SH-SY5Y (cell line): ENCODE results near the gene KCNJ12.

Experiments
- GATA2 ChIP-seq: IDR thresholded peaks from 2 replicates; pipeline ENCODE4 v1.6.1; 2011; ENCODE audit warnings: mild to moderate bottlenecking, low read depth, low read length
- GATA3 ChIP-seq: IDR thresholded peaks from 2 replicates; pipeline ENCODE4 v1.6.1; 2011; ENCODE audit warnings: low read depth, mild to moderate bottlenecking, low read length, moderate library complexity

The KCNJ12 gene

DNA sequence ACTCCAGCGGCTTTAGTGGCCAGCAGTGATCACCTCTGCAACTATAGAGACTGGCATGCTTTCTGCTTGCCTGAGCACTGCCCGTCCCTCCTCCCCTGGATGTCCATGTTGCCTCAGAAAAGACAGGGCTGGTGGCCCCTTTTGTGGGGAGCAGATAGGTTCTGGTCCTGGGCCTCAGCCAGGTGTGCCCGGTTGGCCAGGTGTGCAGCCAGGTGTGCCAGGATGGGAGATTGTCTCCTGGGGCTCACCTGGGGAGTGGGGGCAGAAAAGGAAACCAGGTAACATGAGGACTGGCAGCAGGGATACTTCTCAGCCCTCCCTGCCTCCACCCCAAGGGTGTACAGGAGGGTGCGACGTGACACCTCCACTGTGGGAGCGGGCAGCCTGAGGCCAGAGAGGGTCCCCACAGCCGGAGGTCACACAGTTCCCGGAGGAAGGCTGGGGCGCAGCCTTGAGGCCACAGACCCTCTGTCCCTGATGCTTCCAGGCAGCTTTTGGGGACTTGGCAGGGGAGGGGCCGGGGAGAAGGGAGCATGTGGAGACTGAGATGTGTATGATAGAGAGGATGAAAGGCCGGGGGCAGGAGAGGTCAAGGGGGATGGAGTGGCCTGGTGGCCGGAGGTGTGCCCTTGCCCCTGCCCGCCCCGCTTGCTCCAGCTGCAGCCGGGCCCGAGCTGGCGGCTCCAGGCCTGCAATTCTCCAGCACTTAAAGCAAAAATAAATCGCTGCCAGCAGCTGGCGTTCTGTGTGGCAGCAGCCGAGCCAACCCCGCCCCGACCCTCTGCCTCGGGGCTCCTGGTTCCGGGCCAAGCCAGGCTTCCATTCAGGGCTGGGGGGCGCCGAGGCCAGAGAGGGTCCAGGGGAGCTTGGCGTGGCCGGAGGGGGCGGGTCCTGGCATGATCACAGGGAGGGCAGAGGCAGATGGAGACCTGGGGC is 6.7 kb downstream of the KCNJ12 start:
- TF ChIP-seq GATA3 (no peak), GATA2 (no peak)

DNA sequence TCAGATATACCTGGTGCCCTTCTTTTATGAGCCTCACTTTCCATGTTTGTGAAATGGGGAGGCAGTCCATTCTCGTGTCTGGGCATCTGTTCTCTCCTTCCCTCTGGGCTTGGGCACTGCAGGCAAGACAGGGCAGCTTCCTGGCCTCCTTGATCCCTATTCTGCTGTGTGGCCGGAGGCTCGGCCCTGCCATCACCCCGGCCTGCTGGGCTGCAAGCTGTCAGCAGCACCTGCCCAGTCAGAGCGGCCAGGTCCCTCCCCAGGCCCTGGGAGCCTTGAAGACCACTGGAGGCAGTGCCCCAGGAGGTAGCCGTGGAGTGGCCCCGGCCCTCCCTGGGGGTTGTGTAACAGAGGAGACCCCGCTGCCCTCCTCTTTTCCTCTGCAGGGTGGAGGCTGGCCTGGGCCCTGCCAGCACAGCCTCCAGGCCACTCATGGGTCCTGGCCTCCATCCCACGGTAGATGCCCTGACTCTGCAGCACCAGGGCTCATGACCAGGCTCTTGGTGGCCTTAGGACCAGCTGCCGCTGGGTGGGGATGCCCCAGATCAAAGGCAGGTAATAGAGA is 9.2 kb downstream of the KCNJ12 start:
- TF ChIP-seq GATA3 (no peak), GATA2 (no peak)

DNA sequence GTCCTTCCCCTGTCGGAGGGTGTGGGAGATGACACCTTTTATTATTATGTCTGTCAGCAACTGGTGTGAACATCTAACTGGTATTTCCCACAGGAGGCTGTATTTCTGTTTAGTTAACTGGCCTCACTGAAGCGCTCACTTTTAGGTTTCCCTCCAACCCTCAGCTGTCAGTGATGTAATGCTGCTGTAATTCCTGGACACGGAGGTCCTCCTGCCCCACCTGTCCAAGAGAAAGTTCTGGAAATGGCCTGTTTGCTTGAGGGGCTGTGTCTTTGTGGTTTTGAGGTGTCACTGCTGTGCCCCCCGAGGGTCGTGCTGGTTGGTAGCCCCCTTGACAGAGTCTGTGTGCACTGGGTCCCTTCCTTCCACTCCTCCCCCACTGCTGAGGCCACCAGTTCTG is 11.5 kb downstream of the KCNJ12 start:
- no peak for TF ChIP-seq GATA2
- no peak for TF ChIP-seq GATA3

DNA sequence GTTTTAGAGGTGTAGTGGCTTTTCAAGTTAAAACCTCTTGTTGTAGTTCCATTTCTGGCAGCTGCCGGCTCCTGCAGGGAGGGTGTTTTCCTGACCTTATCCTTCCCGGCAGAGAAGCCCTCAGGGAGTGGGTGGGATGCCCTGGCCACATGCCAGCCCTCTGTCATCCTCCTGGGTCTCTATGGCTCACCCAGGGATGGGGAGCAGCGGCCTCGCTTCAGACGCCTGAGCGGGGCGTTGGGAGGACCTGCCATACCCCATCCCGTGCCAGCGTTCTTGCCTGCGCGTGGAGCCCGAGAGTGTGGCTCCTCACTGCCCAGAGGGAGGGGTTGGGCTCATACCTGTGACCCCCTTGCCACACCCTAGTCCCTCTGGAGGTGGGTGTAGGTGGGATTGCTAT is 11.9 kb downstream of the KCNJ12 start:
- no peak for TF ChIP-seq GATA3

DNA sequence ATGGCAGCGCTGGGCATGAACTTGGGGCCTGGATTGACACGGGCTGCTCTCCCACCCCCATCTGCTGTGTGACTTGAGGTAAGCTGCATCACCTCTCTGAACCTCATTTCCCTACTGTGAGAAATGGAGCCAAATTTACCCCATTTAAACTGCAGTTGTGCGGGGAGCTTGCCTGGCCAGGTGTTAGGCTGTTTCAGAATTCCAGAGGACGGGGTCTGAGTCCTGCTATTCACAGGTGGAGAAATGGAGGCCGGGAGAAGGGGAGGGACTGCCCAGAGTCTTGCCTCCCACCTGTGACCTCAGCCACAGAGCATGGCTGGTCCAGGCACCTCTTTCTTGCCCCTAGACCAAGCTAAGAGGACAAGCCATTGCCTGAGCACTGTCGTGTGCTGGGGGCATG is 12.8 kb downstream of the KCNJ12 start:
- no peak for TF ChIP-seq GATA3
- TF ChIP-seq GATA2 = no peak

DNA sequence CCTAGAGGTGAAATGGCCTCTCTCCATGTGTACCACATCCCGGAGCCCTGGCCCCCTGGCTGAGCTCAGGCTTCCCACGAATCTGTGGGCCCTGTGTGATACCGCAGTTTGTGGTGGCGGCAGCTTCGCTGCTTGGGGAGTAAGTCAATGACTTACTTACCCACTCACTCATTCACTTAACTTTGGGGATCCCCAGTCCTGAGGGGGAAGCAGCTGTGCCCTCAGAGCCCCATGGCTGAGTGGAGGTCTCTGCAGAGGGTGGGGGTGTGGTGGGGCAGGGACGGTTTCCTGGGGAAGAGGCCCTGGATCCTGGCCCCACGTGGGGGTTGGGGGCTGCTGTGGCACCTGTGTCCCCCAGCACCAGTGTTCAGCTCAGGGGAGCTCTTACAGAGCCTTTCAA is 13.2 kb downstream of the KCNJ12 start:
- TF ChIP-seq GATA2 = no peak
- TF ChIP-seq GATA3 = no peak

DNA sequence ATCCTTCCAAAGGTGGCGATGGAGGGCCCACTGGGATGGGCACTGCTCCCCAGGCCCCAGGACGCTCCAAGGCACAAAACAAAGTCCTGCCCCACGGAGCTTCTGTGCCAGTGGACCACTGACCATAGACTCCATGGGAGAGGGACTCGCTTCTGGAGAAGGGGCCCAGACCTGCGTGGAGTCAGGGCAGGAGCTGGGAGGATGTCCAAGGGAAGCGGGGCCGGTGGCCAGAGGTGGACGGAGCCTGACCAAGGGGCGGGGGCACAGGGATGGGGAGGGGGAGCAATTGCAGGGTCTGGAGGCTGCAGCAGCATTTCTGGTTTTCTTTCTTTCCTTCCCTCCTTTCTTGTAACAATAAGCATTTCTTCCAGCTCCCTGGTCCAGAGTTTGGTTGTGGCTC is 14.1 kb downstream of the KCNJ12 start:
- TF ChIP-seq GATA3 (no peak), GATA2 (no peak)

DNA sequence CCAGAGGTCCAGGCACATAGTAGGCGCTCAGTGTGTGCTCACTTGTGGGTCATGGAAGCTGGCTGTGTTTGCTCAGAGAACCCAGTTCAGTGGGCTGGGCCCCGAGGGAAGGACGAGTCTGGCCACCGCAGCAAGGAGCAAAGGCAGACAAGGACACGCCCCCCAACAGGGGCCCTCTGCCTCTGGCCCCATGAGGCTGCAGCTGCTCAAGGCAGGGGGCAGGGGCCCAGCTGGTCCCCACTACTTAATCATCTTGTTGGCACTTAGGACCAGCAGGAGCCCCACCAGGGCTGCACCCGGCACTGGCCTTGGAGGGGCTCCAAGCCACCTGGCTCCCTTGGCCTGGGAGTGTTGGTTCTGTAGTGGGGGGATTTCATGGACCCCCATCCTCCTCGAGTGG is 16.1 kb downstream of the KCNJ12 start:
- TF ChIP-seq GATA3 = no peak
- TF ChIP-seq GATA2 = no peak

DNA sequence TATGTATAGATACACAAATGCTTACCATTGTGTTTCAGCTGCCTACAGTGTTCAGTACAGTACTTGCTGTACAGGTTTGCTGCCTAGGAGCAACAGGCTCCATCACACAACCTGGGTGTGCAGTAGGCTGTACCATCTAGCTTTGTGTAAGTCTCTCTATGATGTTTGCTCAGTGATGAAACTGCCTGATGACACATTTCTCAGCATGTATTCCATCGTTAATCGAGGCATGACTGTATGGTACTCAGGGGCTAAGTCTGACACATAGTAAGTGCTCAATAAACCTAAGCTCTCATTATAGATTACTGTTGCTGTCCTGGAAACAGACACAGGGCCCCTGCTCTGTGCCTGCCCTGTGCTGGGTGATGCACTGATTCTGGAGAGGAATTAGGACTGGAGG is 18.1 kb downstream of the KCNJ12 start:
- no peak for TF ChIP-seq GATA3
- no peak for TF ChIP-seq GATA2

DNA sequence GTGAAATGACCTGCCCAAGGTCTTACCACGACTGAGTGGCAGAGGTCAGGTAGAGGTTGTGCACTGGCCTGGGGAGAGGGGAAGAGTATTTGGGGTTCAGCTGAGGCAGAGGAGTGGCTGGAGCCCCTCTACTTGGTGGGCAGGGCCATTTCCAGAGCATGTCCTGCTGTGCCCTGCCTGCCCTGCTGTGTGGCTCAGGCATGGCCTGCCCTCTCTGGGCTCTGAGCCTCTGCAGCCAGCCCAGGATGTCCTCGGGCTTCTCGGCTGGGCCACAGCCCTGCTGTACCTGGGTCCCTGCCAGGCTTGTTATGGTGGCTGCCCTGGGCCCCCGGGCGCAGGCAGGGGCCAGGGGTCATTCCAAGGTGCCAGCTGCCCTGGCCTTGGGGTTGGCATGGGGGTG is 19.6 kb downstream of the KCNJ12 start:
- TF ChIP-seq GATA2 (no peak), GATA3 (no peak)

DNA sequence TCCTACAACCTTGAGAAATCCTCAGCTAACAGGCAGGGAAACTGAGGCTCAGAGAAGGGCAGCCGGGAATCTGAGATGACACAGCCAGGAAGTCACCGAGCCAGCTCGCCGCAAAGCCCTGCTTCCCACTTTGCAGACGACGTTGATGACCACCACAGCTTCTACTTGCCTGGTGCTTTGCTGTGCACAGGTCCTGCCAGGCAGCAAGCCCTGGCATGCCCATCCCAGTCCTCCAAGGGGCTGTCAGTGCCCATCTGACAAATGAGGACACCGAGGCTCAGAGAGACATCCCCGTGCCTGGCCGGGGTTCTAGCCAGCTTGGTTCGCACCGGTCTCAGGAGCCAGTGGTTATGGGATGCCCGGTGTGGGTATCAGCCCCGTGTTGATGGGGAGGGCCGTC is 20.1 kb downstream of the KCNJ12 start:
- TF ChIP-seq GATA2 (no peak), GATA3 (no peak)

DNA sequence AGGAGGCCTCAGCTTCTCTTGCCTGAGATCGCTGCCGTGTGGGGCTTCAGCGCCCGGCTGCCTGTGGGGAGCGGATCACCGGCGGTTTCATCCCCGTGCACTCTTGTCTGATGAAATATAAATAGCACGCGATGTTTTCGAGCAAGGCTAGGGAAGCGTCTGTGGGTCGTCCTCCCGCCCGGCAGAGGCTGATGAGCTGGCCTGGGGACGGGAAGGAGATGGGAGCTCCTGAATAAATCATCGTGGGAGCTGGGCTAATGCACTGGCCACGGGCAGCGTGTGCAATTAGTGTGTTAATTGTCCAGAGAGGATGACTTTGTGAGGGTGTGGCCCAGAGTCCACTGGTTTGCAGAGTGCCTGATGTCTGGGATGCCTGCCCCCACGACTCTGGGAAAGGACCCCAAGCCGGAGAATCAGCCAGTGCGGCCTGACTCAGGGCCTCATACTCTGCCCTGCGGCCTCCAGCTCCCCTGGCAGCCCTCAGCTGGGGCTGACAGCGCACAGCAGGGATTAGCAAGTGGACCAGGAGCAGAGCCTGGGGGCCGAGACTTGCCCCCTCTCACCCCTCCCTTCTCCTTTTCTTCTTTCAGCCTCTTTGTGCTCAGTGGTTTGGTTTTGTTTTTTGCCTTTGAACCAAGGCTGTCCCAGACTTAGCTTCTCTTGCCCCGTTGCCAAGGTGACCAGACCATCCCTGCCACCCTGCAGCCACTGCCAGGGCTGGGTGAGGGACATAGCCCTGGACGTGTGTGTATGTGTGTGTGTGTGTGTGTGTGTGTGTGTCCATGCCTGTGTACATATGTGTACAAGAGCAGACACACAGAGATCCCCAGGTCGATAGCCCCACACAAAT is 21.4 kb downstream of the KCNJ12 start:
- TF ChIP-seq GATA2 = no peak
- TF ChIP-seq GATA3 = no peak

DNA sequence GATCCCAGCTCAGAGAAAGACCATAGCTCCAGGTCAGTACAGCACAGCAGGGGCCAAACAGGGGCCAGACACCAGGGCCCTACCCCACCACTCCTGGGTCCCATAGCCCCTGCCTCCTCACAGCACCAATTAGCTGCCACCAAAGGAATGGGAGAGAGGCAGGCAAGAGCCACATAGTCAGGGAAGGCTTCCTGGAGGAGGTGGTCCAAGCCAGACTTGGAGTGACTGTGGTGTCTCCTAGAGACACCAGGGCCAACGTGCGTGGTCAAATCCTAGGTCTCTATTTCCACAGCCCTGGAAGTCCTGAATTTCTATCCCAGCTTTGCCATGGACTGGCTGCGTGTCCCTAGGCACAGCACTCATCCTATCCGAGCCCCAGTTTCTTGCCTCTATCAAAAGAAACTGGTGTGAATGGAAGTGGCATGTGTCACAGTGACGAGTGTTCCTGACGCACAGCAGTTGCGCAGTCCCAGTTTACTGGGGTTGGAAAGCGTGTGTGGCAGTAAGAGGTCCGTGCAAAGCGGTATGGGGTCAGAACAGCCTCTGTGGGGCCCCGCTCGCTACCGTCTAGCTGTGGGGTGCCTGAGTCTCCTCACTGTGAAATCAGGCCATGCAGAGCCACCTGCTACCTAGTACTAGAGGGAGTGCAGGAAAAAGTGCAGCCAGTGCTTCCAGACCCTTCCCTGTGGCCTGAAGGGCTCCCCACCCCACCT is 23.5 kb downstream of the KCNJ12 start:
- TF ChIP-seq GATA2 = no peak
- no peak for TF ChIP-seq GATA3
